Nephron (organoid): ENCODE results near the gene FBXL7.

ENCODE experiments used
- H3K27ac Mint-ChIP-seq, 3 experiments: 2 replicates each; pipeline ENCODE4 v1.8.0; 2020; ENCODE audit warnings: mixed read lengths in 3 of 3, mild to moderate bottlenecking in 2 of 3, moderate library complexity in 1 of 3
- H3K27me3 Mint-ChIP-seq: 2 replicates; pipeline ENCODE4 v1.8.0; 2021; ENCODE audit warnings: low read depth, mild to moderate bottlenecking, moderate library complexity, mixed read lengths
- H3K36me3 Mint-ChIP-seq: 2 replicates; pipeline ENCODE4 v1.8.0; 2020; ENCODE audit warnings: low read depth, mixed read lengths
- H3K4me1 Mint-ChIP-seq: 2 replicates; pipeline ENCODE4 v1.8.0; 2020; ENCODE audit warnings: mixed read lengths
- H3K4me3 Mint-ChIP-seq, 3 experiments: 2 replicates each; pipeline ENCODE4 v1.8.0; 2020; ENCODE audit warnings: mild to moderate bottlenecking in 3 of 3, mixed read lengths in 3 of 3, moderate library complexity in 2 of 3
- H3K9me3 Mint-ChIP-seq: 2 replicates; pipeline ENCODE4 v1.8.0; 2020; ENCODE audit warnings: mixed read lengths
- CTCF ChIP-seq, 3 experiments: fragments of 200-600 bp; sonication (generic); IDR thresholded peaks; one replicate each; pipeline ENCODE4 v1.5.0; 2021; ENCODE audit warnings: antibody characterized with exemption in 3 of 3; ENCODE audit not compliant: unreplicated experiment in 3 of 3

Gene FBXL7

GRCh38 chr5:15831408-15831807 lies 331.4 kb downstream of the FBXL7 start:
- no peak overlapping the region for H3K4me3 Mint-ChIP-seq
- H3K36me3 Mint-ChIP-seq = no peaks in the 10 kb centered on the region
- no peaks in the 10 kb centered on the region for H3K9me3 Mint-ChIP-seq
- no peak for TF ChIP-seq CTCF (IDR thresholded peaks at IDR 0.05; ENCODE audit: unreplicated experiment in 3 of 3)
- H3K27me3 Mint-ChIP-seq = no peaks in the 10 kb centered on the region
- H3K27ac Mint-ChIP-seq = no peak overlapping the region
- H3K4me1 Mint-ChIP-seq = peaks cover 45% of the 10 kb centered on the region

- TF ChIP-seq CTCF (IDR thresholded peaks at IDR 0.05; ENCODE audit: unreplicated experiment in 3 of 3) = no peak
- no peaks in the 10 kb centered on the region for H3K36me3 Mint-ChIP-seq
- no peaks in the 10 kb centered on the region for H3K9me3 Mint-ChIP-seq
- no peak overlapping the region for H3K4me3 Mint-ChIP-seq
- H3K4me1 Mint-ChIP-seq = peaks cover 55% of the 10 kb centered on the region
- no peaks in the 10 kb centered on the region for H3K27me3 Mint-ChIP-seq
- no peak overlapping the region for H3K27ac Mint-ChIP-seq
Measured at GRCh38 chr5:15833365-15833764, 333.4 kb downstream of the FBXL7 start.

GRCh38 chr5:15834596-15835245 lies 334.7 kb downstream of the FBXL7 start:
- Mint-ChIP-seq H3K4me1 (peaks cover 50% of the 10 kb centered on the region), H3K4me3 (peak overlapping the region in 1 of 3 experiments; percentile 7)

GRCh38 chr5:15835514-15835913 lies 335.5 kb downstream of the FBXL7 start:
- Mint-ChIP-seq H3K4me1 (peaks cover 52% of the 10 kb centered on the region), H3K27me3 (no peaks in the 10 kb centered on the region), H3K9me3 (peaks cover 3% of the 10 kb centered on the region), H3K4me3 (no peak overlapping the region), H3K36me3 (no peaks in the 10 kb centered on the region), H3K27ac (no peak overlapping the region)
- TF ChIP-seq CTCF (IDR thresholded peaks at IDR 0.05; ENCODE audit: unreplicated experiment in 3 of 3) = no peak

More at GRCh38 chr5:15834596-15835245, 334.7 kb downstream of the FBXL7 start:
- H3K27me3 Mint-ChIP-seq = no peaks in the 10 kb centered on the region
- no peaks in the 10 kb centered on the region for H3K36me3 Mint-ChIP-seq
- H3K27ac Mint-ChIP-seq = peak overlapping the region; percentile 54 to 89 (median 76)
- no peaks in the 10 kb centered on the region for H3K9me3 Mint-ChIP-seq
- TF ChIP-seq CTCF (IDR thresholded peaks at IDR 0.05; ENCODE audit: unreplicated experiment in 3 of 3) = no peak

GRCh38 chr5:15837551-15838289 lies 337.7 kb downstream of the FBXL7 start:
- H3K27me3 Mint-ChIP-seq = no peaks in the 10 kb centered on the region
- H3K27ac Mint-ChIP-seq = peak overlapping the region in 1 of 3 experiments; percentile 16
- no peak overlapping the region for H3K4me3 Mint-ChIP-seq
- no peak for TF ChIP-seq CTCF (IDR thresholded peaks at IDR 0.05; ENCODE audit: unreplicated experiment in 3 of 3)
- peaks cover 52% of the 10 kb centered on the region for H3K4me1 Mint-ChIP-seq
- H3K36me3 Mint-ChIP-seq = peaks cover 10% of the 10 kb centered on the region
- H3K9me3 Mint-ChIP-seq = peaks cover 13% of the 10 kb centered on the region
